Endothelial cell of umbilical vein (primary cell): Measurements from ENCODE around the gene CREB3. TPM values are rescaled to one million over a fixed set of nuclear protein-coding genes. Genes with fewer than 3 reads are reported as not detected.

Source experiments
- BruUV-seq: library from RNA; stranded (reverse); fragments of 400-500 nt; replicated peaks from 2 replicates; lab custom pipeline; 2021; lab: Mats Ljungman, UMichigan
- CTCF ChIA-PET: fragments of 300-600, 350-600 bp; sonication (Branson Sonifier 250); formaldehyde crosslinking; loops from one replicate; lab custom pipeline; 2021; ENCODE audit warnings: antibody characterized with exemption, inconsistent platforms; lab: Charles Lee
- POLR2A ChIA-PET: fragments of 300-600, 350-600 bp; sonication (Branson Sonifier 250); formaldehyde crosslinking; loops from one replicate; lab custom pipeline; 2021; ENCODE audit warnings: antibody characterized with exemption, inconsistent platforms; lab: Charles Lee
- DNase-seq: peaks from one replicate; pipeline ENCODE4 v3.0.0-alpha.2; 2011; ENCODE audit warnings: low read depth, low spot score
- FAIRE-seq: peaks from 2 replicates; lab custom pipeline; 2011; peaks lifted over from hg19 to GRCh38; lab: Jason Lieb, UNC
- H2AFZ ChIP-seq: 2 replicates; pipeline ENCODE4 v1.6.0; 2012; ENCODE audit warnings: low read depth, low read length, control low read depth, inconsistent platforms
- H3K27ac ChIP-seq: 2 replicates; pipeline ENCODE4 v1.5.1; 2011; ENCODE audit warnings: low read depth, mild to moderate bottlenecking, control low read depth, low read length, moderate library complexity; ENCODE audit not compliant: insufficient read depth
- H3K27me3 ChIP-seq, 2 experiments: 2 replicates each; pipeline versions ENCODE4 v1.6.0 to v1.6.1; 2011; ENCODE audit warnings: low read length in 2 of 2, mixed read lengths in 1 of 2; ENCODE audit not compliant: control insufficient read depth in 2 of 2, insufficient read depth in 2 of 2
- H3K36me3 ChIP-seq, 2 experiments: 2 replicates in 1 of 2; 3 replicates in 1 of 2; pipeline ENCODE4 v1.5.1; 2011; ENCODE audit warnings: low read length in 2 of 2, mild to moderate bottlenecking in 1 of 2, moderate library complexity in 1 of 2; ENCODE audit not compliant: control insufficient read depth in 2 of 2, insufficient read depth in 2 of 2; ENCODE audit errors: extremely low read depth in 1 of 2
- H3K4me1 ChIP-seq: 3 replicates; pipeline ENCODE4 v1.5.1; 2011; ENCODE audit warnings: mild to moderate bottlenecking, low read length; ENCODE audit not compliant: control insufficient read depth, insufficient read depth; ENCODE audit errors: extremely low read depth
- H3K4me2 ChIP-seq: 2 replicates; pipeline ENCODE4 v1.6.1; 2011; ENCODE audit warnings: low read length, control low read depth, mixed read lengths; ENCODE audit not compliant: insufficient read depth
- H3K4me3 ChIP-seq, 3 experiments: fragments of 200-600 bp in 1 of 3; sonication (generic), shearing (Covaris generic) in 1 of 3; replicated peaks in 1 of 3; 2 replicates each; pipeline ENCODE4 v1.5.1; 2011 to 2016; ENCODE audit warnings: control low read depth in 3 of 3, low read length in 3 of 3, mild to moderate bottlenecking in 2 of 3, inconsistent platforms in 1 of 3, low read depth in 1 of 3, moderate library complexity in 1 of 3; ENCODE audit not compliant: insufficient read depth in 1 of 3
- H3K79me2 ChIP-seq: 2 replicates; pipeline ENCODE4 v1.6.0; 2012; ENCODE audit warnings: low read length, inconsistent platforms; ENCODE audit not compliant: control insufficient read depth, insufficient read depth
- H3K9ac ChIP-seq: replicated peaks from 2 replicates; pipeline ENCODE3; 2011; ENCODE audit warnings: low read length, control low read depth; ENCODE audit not compliant: insufficient read depth; ENCODE audit errors: extremely low read depth
- H3K9me1 ChIP-seq: replicated peaks from 3 replicates; pipeline ENCODE4 v1.6.0; 2011; ENCODE audit warnings: mild to moderate bottlenecking, low read length; ENCODE audit not compliant: control insufficient read depth, insufficient read depth; ENCODE audit errors: extremely low read depth
- H3K9me3 ChIP-seq: replicated peaks from 2 replicates; pipeline ENCODE4 v1.5.1; 2012; ENCODE audit warnings: low read length, inconsistent platforms; ENCODE audit not compliant: control insufficient read depth, insufficient read depth
- H4K20me1 ChIP-seq: replicated peaks from 2 replicates; pipeline ENCODE3; 2011; ENCODE audit warnings: mild to moderate bottlenecking, low read length; ENCODE audit not compliant: control insufficient read depth, insufficient read depth; ENCODE audit errors: extremely low read depth
- FOS ChIP-seq: IDR thresholded peaks from 2 replicates; pipeline ENCODE4 v1.6.1; 2011; ENCODE audit warnings: mild to moderate bottlenecking, low read length, moderate library complexity, borderline replicate concordance; ENCODE audit not compliant: insufficient read depth
- JUN ChIP-seq: IDR thresholded peaks from 2 replicates; pipeline ENCODE4 v1.6.1; 2011; ENCODE audit warnings: borderline replicate concordance, low read depth; ENCODE audit not compliant: insufficient read length, insufficient read depth
- POLR2A ChIP-seq: IDR thresholded peaks from 2 replicates; pipeline ENCODE4 v1.6.1; 2012; ENCODE audit warnings: low read depth, mild to moderate bottlenecking, control low read depth, low read length
- POLR2AphosphoS5 ChIP-seq: IDR thresholded peaks from 2 replicates; pipeline ENCODE4 v1.6.1; 2012; ENCODE audit warnings: low read depth, mild to moderate bottlenecking, control low read depth, low read length, moderate library complexity; ENCODE audit not compliant: insufficient read depth
- dilution Hi-C: fragments of 300-500 bp; cut with MboI; formaldehyde crosslinking; loops from one replicate; pipeline ENCODE4 v1.15.0; 2019; ENCODE audit warnings: low sequenced_read_pairs; ENCODE audit not compliant: extremely low pct_ligation_motif_present
- intact Hi-C: fragments of 100-400 bp; cut with micrococcal nuclease; formaldehyde crosslinking; loops from one replicate; pipeline ENCODE4 v1.10.0; 2022
- polyA plus RNA-seq, 4 experiments: library from polyadenylated mRNA; depleted of rRNA in 3 of 4; stranded (reverse) in 3 of 4; unstranded in 1 of 4; fragments of >200 nt; gene quantifications; 2 replicates each; pipeline versions ENCODE4 v1.2.1 to v1.2.3, GENCODE V29; 2011 to 2012; ENCODE audit warnings: missing spikeins in 1 of 4
- total RNA-seq: library from RNA; stranded (reverse); gene quantifications from 2 replicates; pipeline ENCODE4 v1.2.3, GENCODE V29; 2021
- TF ChIP-seq, protein P1 (sequence below), 2 donors: IDR thresholded peaks; 1 replicate in 1 of 2; 2 replicates in 1 of 2; pipeline ENCODE4 v1.5.1; 2011; ENCODE audit warnings: low read length in 2 of 2, mild to moderate bottlenecking in 2 of 2, moderate library complexity in 2 of 2, control low read depth in 1 of 2, inconsistent platforms in 1 of 2, low read depth in 1 of 2; ENCODE audit not compliant: insufficient read depth in 1 of 2; ENCODE audit errors: extremely low read depth in 1 of 2

The CREB3 gene
- total and polyA plus RNA-seq, 2 donors (not counting 3 experiments of a cell fraction or from before 2014, with no cell fraction given), result 39.8 to 52.1 TPM

DNA sequence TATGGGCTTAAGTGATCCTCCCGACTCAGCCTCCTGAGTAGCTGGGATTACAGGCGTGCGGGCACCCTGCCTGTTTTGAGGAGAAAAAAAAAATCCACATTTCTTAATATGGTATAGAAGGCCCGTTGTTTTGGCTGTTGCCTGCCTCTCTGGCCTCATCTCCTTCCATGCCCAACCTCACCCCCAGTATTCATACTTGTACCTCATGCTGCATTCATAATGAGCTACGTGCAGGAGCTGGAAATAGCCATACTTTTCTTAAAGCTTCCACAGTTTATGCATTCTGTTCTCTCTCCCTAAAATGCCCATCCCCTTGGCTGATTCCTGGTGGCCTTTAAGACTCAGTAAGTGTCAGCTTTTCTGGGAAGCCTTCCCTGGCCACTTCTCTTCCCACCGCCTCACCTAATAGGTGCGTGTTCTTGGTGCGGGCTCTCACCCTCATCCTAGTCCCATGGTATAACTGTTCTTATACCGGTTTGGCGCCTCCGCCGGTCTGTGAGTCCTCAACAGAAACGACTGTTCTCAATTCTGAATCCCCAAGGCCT is 40.6 kb upstream of the CREB3 start:
- POLR2A ChIA-PET, result interaction anchor here (1.4 kb wide), 1 partner anchor 21 kb away, joined by 3 read pairs; no protein-coding TSS in a partner anchor
- Histone ChIP-seq H4K20me1 (no peaks in the 10 kb centered on the region), H3K36me3 (peaks cover 6 to 8% of the 10 kb centered on the region in 2 experiments), H3K9me3 (no peaks in the 10 kb centered on the region), H3K9me1 (no peaks in the 10 kb centered on the region), H3K4me2 (no peak overlapping the region), H3K79me2 (peaks cover 30% of the 10 kb centered on the region), H2AFZ (no peak overlapping the region), H3K27me3 (no peaks in the 10 kb centered on the region), H3K27ac (no peak overlapping the region), H3K9ac (no peak overlapping the region), H3K4me1 (peaks cover 26% of the 10 kb centered on the region), H3K4me3 (no peak overlapping the region)
- CTCF ChIA-PET, result interaction anchor here (3.3 to 13.5 kb wide), 2 partner anchors 31 to 36 kb away, joined by 16 to 227 read pairs; partner anchors contain the start of genes ARHGEF39, CCDC107 and RMRP
- dilution Hi-C loops (no loop called here), intact Hi-C loops (loop anchor here (2.0 kb wide), 1 partner anchor 41 kb away; the partner anchor contains the start of genes CREB3 and TLN1)
- DNase-seq, result no peak
- BruUV-seq, result no TSS peak
- no peak for FAIRE-seq
- TF ChIP-seq POLR2AphosphoS5 (no peak), JUN (no peak), FOS (no peak), POLR2A (no peak)
- TF ChIP-seq, protein P1, sequence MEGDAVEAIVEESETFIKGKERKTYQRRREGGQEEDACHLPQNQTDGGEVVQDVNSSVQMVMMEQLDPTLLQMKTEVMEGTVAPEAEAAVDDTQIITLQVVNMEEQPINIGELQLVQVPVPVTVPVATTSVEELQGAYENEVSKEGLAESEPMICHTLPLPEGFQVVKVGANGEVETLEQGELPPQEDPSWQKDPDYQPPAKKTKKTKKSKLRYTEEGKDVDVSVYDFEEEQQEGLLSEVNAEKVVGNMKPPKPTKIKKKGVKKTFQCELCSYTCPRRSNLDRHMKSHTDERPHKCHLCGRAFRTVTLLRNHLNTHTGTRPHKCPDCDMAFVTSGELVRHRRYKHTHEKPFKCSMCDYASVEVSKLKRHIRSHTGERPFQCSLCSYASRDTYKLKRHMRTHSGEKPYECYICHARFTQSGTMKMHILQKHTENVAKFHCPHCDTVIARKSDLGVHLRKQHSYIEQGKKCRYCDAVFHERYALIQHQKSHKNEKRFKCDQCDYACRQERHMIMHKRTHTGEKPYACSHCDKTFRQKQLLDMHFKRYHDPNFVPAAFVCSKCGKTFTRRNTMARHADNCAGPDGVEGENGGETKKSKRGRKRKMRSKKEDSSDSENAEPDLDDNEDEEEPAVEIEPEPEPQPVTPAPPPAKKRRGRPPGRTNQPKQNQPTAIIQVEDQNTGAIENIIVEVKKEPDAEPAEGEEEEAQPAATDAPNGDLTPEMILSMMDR (IDR thresholded peaks at IDR 0.05; ENCODE audit: extremely low read depth in 1 of 2, insufficient read depth in 1 of 2, low read depth in 1 of 2, low read length in 2 of 2), result no peak
